NCI-H69 (cell line): ENCODE measurements around the gene VPS33B.

Source experiments
- DNase-seq: peaks from one replicate; lab custom pipeline; 2025; lab: John Stamatoyannopoulos, UW

Gene VPS33B

DNA sequence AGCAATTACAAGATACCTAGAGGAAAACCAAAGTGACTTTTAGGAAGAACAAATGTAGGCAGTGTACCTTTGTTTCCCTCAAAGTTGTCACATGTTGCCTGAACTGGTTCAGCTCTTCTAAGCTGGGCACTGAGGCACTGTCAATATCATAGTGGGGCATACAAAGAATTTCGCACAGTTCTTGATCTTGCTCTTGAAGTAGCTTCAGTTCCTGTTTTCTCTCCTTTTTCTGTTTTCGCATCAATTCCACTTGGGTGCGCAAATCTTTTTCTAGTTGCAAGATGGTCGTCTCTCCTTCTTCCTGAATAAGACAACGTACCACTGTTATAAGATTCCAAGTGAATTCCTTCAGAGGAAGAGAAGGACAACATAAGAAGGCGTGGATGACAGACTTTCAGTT is 40.7 kb downstream of the VPS33B start:
- no peak for DNase-seq

DNA sequence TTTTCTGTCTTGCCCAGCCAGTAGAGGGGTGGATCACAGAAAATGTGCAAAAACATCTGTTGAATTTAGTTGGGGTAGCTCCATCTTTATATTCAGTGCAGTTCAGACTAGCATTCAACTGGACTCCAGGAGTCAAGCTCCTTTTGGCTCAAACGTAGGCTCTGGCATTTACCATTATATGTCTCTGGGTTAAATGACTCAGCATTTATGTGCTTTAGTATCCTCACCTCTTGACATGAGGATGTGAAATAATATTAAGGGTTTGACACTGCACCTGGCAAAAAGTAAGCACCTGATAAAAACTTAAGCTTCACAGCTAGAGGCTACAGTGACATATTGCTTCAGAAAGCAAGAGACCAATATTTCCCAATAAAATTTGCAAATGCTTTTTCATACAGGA is 42.8 kb downstream of the VPS33B start:
- DNase-seq: no peak

DNA sequence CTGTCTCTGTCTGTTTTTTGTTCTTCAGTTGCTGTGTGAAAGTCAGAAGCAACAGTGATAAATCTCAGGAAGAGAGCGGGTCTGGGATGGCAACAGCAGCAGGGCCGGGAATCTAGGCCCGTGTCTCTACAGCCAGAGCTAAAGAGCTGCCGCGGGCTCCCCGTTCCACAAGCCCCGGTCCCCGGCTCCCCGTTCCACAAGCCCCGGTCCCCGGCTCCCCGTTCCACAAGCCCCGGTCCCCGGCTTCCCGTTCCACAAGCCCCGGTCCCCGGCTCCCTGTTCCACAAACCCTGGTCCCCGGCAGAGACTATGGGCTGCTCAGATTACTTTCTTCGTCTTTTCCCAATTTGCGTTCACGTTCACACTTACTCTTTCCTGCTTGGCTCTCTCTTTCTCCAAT is 48.2 kb downstream of the VPS33B start:
- DNase-seq: no peak

DNA sequence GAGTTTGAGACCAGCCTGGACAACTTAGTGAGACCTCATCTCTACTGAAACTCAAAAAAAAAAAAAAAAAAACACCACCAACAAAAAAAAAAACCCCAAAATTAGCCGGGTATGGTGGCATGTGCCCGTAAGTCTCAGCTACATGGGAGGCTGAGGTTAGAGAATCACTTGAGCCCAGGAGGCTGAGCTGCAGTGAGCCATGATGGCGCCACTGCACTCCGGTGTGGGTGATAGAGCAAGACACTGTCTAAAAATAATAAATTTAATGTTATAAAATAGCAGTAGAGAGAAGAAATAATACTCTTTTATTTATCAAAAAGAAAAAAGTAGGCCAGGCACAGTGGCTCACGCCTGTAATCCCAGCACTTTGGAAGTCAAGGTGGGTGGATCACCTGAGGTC is 50.3 kb downstream of the VPS33B start:
- no peak for DNase-seq

DNA sequence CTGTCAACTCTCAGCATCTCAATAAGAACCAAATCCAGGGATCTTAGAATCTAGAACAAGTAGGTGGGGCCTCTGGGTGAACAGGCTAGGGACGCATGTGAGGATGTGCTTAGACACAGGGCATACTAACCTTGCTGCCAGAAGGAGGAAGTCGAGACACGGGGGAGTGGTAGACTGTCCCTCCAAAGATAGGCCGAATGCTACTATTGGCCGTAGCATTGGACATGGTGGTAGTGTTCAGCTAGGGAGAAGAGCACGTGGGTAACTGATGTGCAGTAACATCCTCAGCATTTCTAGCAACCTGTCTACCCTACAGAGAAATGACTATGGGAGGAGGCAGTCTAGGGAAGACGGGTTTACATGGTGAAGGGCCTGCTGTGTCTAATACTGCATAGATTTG is 52.1 kb downstream of the VPS33B start:
- DNase-seq: no peak

DNA sequence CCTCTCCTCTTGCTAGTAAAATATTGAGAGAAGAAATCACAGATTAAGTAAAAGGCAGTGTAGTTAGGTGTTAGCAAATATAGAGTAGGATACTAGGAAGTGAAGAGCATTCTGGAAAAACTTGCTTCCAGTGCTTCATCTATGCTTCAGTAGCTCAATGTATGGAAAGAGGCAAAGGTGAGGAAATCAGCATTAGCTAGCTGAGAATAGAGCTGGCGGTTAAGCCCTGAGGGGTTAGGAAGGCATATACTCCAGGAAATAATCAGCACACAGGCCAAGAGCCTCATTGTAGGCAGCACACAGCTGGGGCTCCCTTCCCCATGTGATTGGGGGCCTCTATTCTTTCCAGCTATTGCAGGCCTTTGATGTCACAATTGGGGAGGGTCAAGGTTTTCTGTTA is 54.0 kb downstream of the VPS33B start:
- DNase-seq: no peak

DNA sequence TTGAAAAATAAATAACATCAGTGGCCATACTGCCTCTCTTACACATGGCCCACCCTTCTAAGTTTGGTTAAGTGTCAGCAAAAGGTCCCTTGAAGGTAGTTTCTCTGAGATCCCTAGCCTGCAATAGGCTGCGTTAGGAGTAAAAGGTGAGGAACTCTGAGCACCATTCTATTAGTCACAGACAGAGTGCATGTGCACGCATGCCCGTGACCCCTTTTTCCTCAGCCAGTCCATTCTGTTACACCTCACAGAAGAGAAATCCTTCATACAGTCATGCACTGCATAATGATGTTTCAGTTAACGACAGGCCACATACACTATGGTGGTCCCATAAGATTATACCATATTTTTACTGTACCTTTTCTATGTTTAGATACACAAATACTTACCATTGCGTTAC is 55.2 kb downstream of the VPS33B start:
- DNase-seq: no peak

DNA sequence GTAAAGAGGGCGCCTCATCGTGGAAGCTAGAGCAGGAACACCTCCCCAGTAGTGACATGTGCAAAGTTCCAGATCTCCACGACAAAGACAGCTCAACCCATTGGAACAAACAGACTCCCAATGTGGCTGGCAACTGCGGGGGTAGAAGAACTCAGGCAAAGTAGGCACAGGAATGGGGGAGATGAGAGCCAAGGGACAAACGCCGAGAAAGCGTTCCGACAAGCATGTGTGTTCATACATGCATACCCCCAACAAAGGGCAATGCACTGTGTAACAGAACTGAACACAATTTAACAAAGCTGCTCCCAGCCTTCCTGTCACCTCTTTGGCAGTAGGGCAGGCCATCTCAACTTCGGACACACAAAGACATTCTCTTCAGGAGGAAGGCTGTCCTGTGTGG is 56.1 kb downstream of the VPS33B start:
- DNase-seq: no peak

DNA sequence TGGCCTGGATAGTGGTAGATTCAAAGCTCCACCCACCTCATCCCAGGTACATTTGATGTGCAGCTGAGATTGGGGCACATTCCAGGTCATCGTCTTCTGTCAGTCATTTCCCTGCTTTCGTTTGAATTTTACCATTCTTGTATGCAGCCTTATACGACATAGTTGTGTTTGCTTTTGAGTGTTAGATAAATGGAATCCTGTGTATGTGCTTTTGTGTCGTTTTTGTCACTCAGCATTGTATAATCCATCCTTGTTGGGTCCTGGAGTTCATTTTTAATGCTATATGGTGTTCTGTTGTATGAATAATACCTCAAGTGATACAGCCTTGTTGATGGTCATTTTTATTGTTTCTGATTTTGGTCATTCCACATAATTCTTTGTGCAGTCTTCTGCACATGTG is 60.4 kb downstream of the VPS33B start:
- no peak for DNase-seq

DNA sequence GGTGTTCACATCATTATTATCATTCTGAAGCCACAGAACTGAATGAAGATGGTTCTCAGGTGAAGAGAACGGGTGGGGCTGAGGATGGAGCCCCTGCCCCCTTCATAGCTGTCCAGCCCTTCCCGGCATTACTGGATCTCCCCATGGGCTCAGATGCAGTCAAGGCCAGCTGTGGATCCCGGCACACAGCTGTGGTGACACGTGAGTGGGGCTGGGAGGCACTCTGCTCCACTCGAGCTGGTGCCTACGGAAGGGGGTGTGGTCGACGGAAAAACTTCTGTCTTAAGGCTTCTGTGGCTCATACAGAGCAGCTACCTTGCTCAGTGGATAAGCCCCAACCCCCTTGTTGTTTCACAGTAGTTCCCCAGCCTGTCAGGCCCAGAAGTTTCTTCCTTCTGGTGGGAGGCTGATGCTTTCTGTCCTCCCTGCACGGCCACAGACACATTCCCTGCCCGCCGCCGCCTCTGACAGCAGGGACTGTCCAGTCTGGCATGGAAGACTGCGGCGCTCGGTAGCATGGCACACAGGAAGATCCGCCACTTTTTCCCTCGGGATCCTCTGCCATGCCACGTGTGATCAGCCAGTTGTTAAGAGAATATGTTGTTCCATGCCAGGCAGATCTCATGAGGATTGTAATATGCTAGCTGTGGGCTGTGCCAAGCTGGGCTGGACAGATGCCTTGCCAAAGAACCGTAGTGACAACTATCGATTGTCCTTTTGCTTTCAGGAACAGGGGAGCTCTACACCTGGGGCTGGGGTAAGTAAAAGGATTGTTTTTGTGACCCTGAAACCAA is 61.9 kb downstream of the VPS33B start:
- no peak for DNase-seq

DNA sequence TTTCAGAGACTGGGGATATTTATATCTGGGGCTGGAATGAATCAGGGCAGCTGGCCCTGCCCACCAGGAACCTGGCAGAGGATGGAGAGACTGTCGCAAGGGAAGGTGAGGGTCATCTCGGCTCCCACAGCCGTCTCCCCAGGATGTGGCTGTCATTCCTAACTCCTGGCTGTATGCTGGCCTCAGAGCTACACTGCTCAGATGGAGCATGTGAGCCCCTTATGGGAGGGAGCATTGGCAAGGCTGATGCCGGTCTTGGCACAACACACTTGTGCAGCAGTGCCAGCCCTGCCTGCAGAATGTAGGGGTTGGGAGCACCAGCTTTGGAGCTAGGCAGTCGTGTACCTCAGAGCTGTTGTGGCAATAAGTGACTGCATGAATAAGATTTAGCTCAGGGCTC is 62.5 kb downstream of the VPS33B start:
- DNase-seq: no peak

DNA sequence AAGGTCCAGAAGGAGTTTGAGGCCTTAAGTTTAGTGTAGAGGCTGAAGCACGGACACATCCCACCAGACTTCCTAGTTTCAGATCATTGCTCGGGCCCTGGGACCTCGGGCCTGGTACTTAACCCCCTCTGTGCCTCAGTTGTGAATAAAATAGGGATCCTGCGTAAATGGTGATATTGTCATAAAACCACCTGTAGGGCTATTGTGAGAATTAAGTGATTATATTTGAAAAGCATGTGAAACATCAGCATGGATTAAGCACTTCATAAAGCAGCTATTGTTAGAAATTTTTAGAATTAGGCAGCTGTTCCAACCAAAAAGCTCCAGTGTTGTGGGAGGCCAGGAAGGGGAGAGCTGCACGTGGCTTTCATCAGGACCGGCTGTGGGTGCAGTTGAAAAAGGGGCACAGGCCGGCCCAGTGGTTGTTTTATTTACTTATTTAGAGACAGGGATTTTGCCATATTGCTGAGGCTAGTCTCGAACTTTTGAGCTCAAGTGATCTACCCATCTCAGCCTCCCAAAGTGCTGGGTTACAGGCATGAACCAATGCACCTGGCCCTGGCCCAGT is 63.3 kb downstream of the VPS33B start:
- DNase-seq: no peak

DNA sequence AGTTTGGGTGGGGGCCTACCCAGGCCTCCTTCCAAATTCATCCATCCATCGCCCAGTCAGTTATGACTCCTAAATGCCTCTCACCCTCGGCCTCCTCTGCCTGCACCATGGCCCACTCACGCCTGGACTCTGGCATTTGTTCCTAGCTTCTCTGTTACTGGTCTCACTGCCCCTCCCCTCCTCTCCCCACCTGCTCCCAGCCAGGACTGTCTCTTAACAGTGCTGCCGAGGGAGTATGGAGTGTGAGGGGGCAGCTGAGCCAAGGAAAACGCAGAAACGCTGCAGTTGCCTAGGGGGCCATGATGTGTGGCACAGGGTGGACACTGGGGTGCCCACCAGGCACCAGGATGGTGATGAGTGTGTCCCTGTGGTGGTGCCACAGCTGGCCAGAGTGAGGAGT is 64.6 kb downstream of the VPS33B start:
- DNase-seq: peak; percentile 36

DNA sequence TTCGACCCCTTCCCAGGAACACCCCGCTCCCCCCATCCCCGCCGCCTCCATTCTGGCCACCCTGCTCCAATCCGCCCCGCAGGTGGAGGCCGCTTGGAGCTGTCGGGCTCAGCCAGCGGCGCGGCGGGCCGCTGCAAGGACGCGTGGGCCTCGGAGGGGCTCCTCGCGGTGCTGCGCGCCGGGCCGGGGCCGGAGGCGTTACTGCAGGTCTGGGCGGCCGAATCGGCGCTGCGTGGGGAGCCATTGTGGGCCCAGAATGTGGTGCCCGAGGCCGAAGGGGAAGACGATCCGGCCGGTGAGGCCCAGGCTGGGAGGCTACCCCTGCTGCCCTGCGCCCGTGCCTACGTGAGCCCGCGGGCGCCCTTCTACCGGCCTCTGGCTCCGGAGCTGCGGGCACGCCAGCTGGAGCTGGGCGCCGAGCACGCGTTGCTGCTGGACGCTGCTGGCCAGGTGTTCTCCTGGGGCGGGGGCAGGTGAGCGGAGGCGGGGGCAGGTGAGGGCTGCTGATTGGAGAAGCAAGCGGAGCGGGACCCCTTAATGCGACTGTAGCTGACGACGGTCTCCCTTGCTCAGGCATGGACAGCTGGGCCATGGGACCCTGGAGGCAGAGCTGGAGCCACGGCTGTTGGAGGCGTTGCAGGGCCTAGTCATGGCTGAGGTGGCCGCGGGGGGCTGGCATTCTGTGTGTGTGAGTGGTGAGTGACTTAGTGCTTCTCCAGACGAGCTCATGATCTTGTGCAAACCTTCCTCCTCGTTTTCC is 65.2 kb downstream of the VPS33B start:
- DNase-seq: no peak

DNA sequence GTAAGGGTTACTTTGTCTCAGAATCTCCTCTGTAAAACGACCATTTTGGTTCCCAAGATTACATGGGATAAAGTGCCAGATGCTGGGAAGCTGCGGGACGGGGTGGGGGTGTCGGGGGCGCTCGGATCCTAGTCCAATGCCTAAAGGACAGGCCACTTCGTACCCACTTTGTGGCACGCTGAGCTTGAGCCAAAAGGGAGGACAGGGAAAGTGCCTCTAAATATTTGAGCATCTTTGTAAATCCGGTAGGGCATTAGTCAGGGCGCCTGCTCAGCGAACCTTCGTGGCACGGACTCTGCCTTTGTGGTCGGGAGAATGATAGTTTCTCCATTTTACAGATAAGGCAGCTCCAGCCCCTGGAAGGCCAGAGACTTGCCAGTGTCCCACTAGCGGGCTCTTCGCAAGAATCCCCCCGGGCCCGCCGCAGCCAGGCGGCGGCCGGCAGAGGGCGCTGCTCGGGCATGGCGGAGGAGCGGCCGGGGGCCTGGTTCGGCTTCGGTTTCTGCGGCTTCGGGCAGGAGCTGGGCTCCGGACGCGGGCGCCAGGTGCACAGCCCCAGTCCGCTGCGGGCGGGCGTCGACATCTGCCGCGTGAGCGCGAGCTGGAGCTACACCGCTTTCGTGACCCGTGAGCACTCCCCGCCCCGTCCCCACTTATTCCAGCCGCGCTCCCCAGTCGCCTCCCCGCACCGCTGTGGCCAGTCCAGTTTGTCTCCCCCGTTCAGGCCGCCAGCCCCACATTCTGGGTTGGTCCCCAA is 65.9 kb downstream of the VPS33B start:
- DNase-seq: no peak

DNA sequence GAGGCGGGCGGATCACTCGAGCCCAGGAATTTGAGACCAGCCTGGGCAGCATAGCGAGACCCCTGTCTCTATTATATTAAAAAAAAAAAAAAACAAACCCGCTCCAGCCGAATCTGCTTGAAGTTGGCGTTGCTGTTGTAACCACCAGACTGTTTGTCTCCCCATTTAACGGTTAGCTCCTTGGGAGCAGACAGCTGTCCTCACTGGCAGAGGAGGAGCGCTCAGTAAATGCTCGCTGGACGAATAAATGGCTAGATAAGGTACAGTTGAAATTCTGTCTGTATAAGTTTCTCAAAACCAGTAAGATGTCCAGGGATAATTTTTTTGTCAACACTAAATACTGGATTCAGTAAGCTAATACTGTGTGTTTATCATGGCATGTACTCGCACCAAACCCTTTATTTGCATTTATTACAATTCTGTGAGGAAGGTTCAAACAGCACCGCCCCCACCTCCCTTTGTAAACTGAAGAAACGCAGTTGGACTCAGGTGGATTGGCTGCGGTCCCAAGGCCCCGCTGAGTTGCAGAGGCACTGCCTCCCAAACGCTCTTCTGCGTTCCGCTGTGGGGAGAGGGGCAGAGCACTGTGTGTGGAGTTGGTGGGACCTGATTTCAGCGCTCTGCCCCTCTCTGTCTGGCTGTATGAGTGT is 66.6 kb downstream of the VPS33B start:
- peak; percentile 89 for DNase-seq

DNA sequence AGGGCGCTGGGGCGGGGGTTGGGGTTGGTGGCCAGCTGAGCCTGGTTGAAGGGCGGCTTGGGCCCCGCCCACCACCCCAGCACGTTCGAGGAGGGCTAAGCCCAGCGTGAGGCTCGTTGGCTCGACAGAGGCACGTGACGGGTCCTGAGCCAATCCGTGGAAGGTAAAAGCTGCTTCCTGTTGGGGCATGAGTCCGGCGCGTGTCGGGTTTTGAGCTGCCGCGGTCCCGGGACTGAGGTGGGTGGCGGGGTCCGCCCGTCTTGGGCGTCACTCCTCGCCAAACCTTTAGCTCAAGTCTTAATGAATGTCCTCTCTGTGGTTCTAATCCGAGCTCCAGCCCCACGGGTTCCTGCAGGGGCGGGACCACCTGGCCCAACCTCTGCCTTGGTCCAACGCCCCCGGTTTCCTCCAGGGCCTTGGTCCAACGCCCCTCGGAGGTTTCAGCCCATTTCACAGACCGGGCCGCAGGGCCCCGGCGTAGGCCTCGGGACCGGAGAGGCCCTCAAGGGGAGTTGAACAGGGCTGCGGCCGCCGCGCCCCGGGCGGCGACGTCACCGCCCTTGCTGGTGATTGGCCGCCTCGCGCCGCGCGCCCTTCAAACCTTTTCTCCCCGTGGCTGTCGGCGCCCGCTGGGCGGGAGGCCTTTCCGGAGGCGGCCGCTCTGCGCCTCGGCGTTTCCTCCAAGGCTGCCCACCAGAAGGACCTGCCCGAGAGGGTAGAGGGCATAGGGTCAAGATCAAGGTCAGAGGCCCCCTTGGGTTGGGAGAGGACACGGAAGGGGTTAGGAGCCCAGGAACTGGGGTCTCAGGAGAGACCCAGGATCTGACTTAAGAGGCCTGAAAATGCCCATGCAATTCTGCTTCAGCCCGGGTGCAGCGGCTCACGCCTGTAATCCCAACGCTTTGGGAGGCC is 67.4 kb downstream of the VPS33B start, which contains the start of gene RCCD1:
Gene RCCD1 (plus strand): TSS at position 173 of the 912 bp plus-strand sequence. CDS start 1,851 bp downstream, outside the sequence.
- DNase-seq: no peak

DNA sequence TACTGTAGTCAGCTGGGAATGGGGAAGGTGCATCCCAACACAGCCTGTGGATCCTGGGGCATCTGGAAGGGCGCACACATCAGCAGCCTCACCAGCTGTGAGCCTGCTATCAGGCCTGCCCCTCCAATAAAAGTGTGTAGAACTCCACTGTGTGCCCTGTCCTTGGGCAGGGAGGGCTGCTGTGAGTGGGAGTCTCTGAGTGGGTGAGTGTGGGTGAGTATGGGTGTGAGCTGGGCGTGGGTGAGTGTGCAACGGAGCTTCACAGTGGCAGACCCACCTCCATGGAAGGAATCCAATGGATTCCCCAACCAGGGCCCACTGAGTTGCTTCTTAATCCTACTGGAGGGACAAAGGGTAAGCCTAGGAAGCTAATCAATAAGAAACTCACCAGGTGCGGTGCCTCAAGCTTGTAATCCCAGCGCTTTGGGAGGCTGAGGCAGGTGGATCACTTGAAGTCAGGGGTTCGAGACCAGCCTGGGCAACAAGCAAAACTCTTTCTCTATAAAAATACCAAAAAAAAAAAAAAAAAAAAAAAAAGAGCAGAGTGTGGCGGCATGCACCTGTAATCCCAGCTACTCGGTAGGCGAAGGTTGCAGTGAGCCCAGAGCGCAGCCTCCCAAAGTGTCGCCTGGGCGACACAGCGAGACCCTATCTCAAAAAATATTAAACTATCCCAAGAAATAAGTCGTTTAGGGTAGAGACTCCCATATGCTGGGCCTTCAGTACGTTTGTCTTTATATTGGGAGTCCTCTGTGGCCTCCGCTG is 68.3 kb downstream of the VPS33B start:
- no peak for DNase-seq

DNA sequence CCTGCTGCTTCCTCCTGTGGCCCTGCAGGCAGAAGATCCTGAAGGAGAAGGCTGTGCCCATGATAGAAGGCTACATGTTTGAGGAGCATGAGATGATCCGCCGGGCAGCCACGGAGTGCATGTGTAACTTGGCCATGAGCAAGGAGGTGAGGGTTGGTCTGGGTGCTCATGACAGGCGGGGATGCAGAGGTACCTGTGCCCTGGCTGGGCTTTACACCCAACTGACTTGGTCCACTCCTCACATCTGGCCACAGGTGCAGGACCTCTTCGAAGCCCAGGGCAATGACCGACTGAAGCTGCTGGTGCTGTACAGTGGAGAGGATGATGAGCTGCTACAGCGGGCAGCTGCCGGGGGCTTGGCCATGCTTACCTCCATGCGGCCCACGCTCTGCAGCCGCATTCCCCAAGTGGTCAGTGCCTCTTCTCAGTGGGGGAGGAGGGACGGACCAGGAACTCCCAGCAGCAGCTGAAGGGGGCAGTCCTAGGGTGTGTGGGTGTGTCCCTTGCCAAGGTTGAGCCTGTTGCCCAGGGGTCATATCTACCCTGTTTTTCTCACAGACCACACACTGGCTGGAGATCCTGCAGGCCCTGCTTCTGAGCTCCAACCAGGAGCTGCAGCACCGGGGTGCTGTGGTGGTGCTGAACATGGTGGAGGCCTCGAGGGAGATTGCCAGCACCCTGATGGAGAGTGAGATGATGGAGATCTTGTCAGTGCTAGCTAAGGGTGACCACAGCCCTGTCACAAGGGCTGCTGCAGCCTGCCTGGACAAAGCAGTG is 69.3 kb downstream of the VPS33B start:
- DNase-seq: no peak
